NCI-H1092 treated with DMSO at 0.1 percent for 48 hours (cell line): Measurements from ENCODE around the gene KIAA2012.

Experiments
- DNase-seq: peaks from one replicate; lab custom pipeline; 2025; lab: John Stamatoyannopoulos, UW

KIAA2012 gene

DNA sequence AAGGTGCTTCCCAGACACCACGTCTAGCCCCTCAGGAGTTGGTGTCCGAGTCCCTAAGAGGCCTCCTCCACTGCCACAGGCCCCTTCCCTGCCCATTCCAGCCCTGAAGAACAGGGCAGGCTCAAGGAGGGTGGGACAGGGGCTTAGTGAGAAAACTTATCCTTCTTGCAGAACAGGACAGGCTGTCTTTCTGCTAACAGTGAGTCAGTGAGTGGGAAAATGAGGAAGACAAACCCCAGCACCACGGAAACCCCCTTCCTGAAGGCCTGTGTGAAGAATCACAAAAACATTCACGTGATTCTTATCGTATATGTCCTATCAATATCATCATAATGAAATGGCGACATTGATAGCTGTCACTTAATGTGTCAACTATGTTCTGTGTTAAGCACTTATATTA lies 29.6 kb upstream of the KIAA2012 start:
- no peak for DNase-seq

DNA sequence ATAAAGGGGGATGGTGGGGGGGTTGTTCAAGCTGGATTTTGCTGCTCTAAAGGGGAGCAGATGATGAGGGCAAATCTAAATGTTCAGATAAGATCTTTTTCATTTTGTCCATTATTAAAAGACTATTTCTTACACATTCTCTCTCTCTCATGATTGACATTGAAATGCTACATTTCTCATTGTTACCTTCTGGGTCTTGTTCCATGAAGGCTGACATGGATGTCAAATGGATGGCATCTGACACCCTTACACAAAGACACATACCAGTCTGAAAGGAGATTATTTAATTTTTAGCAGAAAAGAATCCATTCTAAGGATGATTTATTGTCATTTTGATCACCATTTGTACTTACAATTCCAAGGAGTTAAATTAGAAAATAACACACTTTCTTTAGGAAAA lies 28.3 kb upstream of the KIAA2012 start:
- DNase-seq: no peak

GRCh38 chr2:202046572-202046971 lies 26.5 kb upstream of the KIAA2012 start:
- no peak for DNase-seq

- no peak for DNase-seq
Observed at GRCh38 chr2:202049092-202049728, 23.8 kb upstream of the KIAA2012 start.

GRCh38 chr2:202049840-202050239 lies 23.2 kb upstream of the KIAA2012 start:
- DNase-seq: no peak

- no peak for DNase-seq
Observed at GRCh38 chr2:202050652-202051051, 22.4 kb upstream of the KIAA2012 start.

DNA sequence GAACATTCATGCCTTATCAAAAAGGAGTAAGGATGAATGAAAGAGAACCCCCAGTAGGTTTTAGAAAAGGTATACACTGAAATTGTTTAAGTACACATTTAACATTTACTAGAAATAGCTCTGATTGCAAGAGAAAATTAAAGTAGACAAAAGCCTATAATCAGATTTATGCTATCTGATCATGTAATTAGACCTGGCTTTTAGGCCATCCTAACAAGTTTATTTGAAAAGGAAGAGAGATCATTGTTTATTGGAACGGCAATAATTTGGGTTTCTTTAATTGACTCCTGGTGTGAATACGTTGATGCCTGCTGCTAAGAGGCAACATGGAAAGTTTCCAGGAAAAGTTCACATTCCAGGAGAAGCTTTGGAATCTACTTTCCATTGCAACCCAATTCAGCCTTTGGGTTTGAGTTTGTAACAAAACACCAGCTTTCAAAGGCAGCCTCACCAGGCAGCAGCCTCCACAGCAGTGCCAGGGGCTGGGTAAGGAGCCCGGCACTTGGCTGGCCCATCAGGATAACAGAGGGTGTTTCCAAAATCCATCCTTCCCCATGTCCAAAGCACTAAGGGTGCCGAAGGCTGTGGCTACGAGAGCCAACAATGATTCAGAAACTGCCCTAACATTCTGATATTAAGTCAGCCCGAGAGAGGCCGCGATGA lies 21.4 kb upstream of the KIAA2012 start:
- no peak for DNase-seq

DNA sequence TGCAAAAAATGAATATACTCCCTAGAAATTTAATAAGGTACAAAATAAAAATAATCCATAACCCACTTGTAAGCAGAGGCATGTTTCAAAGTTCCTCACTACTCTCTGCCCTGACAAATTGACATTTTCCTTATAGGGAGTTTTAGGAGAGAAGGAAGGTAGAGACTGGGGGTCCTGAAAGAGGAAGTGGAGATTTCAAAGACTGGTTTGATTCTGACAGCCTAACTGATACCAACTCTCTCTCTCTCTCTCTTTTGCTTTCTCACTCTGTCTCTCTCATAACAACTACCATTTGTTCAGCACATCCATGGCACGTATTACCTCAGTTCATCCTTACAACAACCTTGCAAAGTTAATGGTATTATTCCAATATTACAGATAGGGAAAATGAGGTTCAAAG lies 20.8 kb upstream of the KIAA2012 start:
- DNase-seq: no peak

- no peak for DNase-seq
Observed at GRCh38 chr2:202054679-202055078, 18.4 kb upstream of the KIAA2012 start.

DNA sequence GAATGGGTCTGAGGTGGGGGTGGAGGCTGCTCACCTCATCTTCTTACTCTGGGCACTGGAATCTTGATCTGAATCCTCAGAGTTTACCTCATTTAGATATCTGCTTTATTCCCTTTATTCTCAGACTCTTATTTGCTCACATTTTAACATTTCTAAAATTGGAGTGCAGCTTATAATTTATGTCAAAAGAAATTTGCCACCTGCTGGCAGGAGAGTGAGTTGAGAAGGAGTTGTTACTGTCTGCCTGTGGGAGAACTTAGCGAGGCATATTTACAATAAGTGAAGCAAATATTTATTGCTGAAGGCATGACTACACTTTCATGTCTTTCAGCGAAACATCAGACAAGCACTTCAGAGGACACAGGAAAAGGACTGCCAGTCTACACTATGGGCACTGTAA lies 16.4 kb upstream of the KIAA2012 start:
- DNase-seq: no peak

GRCh38 chr2:202060218-202060617 lies 12.8 kb upstream of the KIAA2012 start:
- no peak for DNase-seq

GRCh38 chr2:202061695-202062094 lies 11.4 kb upstream of the KIAA2012 start:
- no peak for DNase-seq

- peak; percentile 4 for DNase-seq
Observed at GRCh38 chr2:202064171-202064880, 8.7 kb upstream of the KIAA2012 start.

- DNase-seq: no peak
Observed at GRCh38 chr2:202064881-202065230, 8.2 kb upstream of the KIAA2012 start.

GRCh38 chr2:202065876-202066275 lies 7.2 kb upstream of the KIAA2012 start:
- no peak for DNase-seq

GRCh38 chr2:202066875-202067274 lies 6.2 kb upstream of the KIAA2012 start:
- DNase-seq: no peak

DNA sequence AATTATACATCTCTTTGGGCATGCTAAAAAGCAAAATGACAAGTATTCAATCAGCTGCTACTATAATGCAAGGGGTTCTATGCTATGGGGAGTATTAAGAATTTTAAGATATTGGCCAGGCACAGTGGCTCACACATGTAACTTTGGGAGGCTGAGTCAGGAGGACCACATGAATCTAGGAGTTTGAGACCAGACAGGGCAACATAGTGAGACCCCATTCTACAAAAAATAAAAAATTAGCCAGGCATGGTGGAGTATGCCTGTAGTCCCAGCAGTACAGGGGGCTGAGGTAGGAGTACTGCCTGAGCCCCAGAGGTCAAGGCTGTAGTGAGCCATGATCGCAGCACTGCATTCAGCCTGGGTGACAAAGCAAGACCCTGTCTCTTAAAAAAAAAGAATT lies 5.5 kb upstream of the KIAA2012 start:
- no peak for DNase-seq

GRCh38 chr2:202069170-202070067 lies 3.6 kb upstream of the KIAA2012 start:
- DNase-seq: no peak

DNA sequence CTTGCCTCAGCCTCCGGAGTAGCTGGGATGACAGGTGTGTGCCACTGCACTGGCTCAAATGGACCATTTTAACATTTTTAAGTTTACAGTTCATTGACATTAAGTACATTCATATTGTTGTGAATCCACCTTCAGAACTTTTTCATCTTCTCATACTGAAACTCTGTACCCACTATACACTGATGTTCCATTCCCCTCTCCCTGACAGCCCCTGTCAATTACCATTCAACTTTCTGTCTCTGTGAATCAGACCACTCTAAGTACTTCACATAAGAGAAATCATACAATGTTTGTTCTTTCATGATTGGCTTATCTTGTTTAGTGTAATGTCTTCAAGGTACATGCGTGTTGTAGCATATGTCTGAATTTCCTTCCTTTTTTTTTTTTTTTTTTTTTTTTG lies 1.9 kb upstream of the KIAA2012 start:
- DNase-seq: no peak

- DNase-seq: peak; percentile 1
Observed at GRCh38 chr2:202072226-202072625, 829 bp upstream of the KIAA2012 start.

- no peak for DNase-seq
Observed at GRCh38 chr2:202074324-202074723, 1.3 kb downstream of the KIAA2012 start.

GRCh38 chr2:202079310-202079709 lies 6.3 kb downstream of the KIAA2012 start:
- DNase-seq: no peak
